ENCODE results near the gene OGDH.
A peak's percentile ranks its signal among the peaks of the same experiment; 100 is the strongest.
"Not testable (repeated sequence)": the region's sequence is repeated elsewhere in the genome, so short reads cannot be mapped to it uniquely, and the experiment has no call there.

Gene OGDH

GRCh38 chr7:44580945-44581878, 25.2 kb upstream of the OGDH start:
- DNase-seq: no peak

- DNase-seq: peak; percentile 98
Measured at GRCh38 chr7:44581879-44582603, 24.4 kb upstream of the OGDH start, which contains the start of gene TMED4. Gene TMED4, minus strand, starts transcription at chr7:44582231. Its CDS starts 25 bp downstream, at chr7:44582206.

GRCh38 chr7:44583146-44583865, 23.1 kb upstream of the OGDH start:
- DNase-seq: no peak

- DNase-seq: peak; percentile 62
Measured at GRCh38 chr7:44587843-44588711, 18.4 kb upstream of the OGDH start.

GRCh38 chr7:44590910-44591309, 15.5 kb upstream of the OGDH start:
- no peak for DNase-seq

- peak; percentile 23 for DNase-seq
Measured at GRCh38 chr7:44595934-44596635, 10.3 kb upstream of the OGDH start.

- DNase-seq: not testable (repeated sequence)
Measured at GRCh38 chr7:44597181-44597580, 9.2 kb upstream of the OGDH start.

GRCh38 chr7:44599222-44599621, 7.2 kb upstream of the OGDH start:
- no peak for DNase-seq

- DNase-seq: no peak
Measured at GRCh38 chr7:44602576-44602910, 3.9 kb upstream of the OGDH start.

- no peak for DNase-seq
Measured at GRCh38 chr7:44603193-44603592, 3.2 kb upstream of the OGDH start.

- no peak for DNase-seq
Measured at GRCh38 chr7:44604941-44605340, 1.5 kb upstream of the OGDH start.

- no peak for DNase-seq
Measured at GRCh38 chr7:44607141-44608068, 978 bp downstream of the OGDH start.

- DNase-seq: peak; percentile 87
Measured at GRCh38 chr7:44608916-44609648, 2.7 kb downstream of the OGDH start.

GRCh38 chr7:44609829-44610228, 3.4 kb downstream of the OGDH start:
- no peak for DNase-seq

- peak; percentile 42 for DNase-seq
Measured at GRCh38 chr7:44615149-44615611, 8.8 kb downstream of the OGDH start.

GRCh38 chr7:44615793-44616192, 9.4 kb downstream of the OGDH start:
- no peak for DNase-seq

- no peak for DNase-seq
Measured at GRCh38 chr7:44616545-44616944, 10.1 kb downstream of the OGDH start.

GRCh38 chr7:44617225-44617890, 10.9 kb downstream of the OGDH start:
- DNase-seq: peak; percentile 67

GRCh38 chr7:44618045-44618444, 11.6 kb downstream of the OGDH start:
- no peak for DNase-seq
